HCT116 (cell line): ENCODE measurements around the gene FAM181A. TPM values are rescaled to one million over a fixed set of nuclear protein-coding genes. Genes with fewer than 3 reads are reported as not detected.

ENCODE experiments used
- ATAC-seq: fragments of 200-7000 bp; cut with Tn5 transposase; 2 replicates; pipeline ENCODE4 v1.9.1; 2020; ENCODE audit warnings: mild to moderate bottlenecking, moderate library complexity
- BruUV-seq: library from RNA; stranded (reverse); fragments of 400-500 nt; replicated peaks from 2 replicates; lab custom pipeline; 2021; lab: Mats Ljungman, UMichigan
- CTCF ChIA-PET: fragments of 300-600 bp; sonication (Branson Sonifier 250); formaldehyde crosslinking; loops from one replicate; lab custom pipeline; 2021; ENCODE audit warnings: antibody characterized with exemption; lab: Charles Lee
- POLR2A ChIA-PET: fragments of 300-600, 350-600 bp; sonication (Branson Sonifier 250); formaldehyde crosslinking; loops from one replicate; lab custom pipeline; 2021; ENCODE audit warnings: antibody characterized with exemption; lab: Charles Lee
- RAD21 ChIA-PET, 2 experiments: fragments of 300-600 bp; sonication (Branson Sonifier 250); formaldehyde crosslinking; loops; one replicate each; lab custom pipeline; 2023; ENCODE audit warnings: low total read pairs in 2 of 2; ENCODE audit not compliant: uncharacterized antibody in 2 of 2, unreplicated experiment in 2 of 2, low non-redundant PET in 1 of 2; lab: Charles Lee
- DNase-seq: peaks from one replicate; pipeline ENCODE4 v3.0.0-alpha.2; 2010; ENCODE audit warnings: low read depth, low spot score
- H2AFZ ChIP-seq: fragments of 200-600 bp; shearing (Covaris generic), sonication (generic); 2 replicates; pipeline ENCODE4 v1.6.1; 2017; ENCODE audit warnings: low read depth, mixed run types, mixed read lengths, antibody characterized with exemption, low read length; ENCODE audit not compliant: poor library complexity, severe bottlenecking
- H3K27ac ChIP-seq: 2 replicates; pipeline ENCODE4 v1.5.1; 2012; ENCODE audit warnings: low read depth, low read length
- H3K27me3 ChIP-seq: fragments of 200-600 bp; sonication (generic); 2 replicates; pipeline ENCODE4 v1.6.1; 2016; ENCODE audit warnings: mixed run types, low read length, mixed read lengths; ENCODE audit not compliant: insufficient read depth
- H3K36me3 ChIP-seq, 2 experiments: fragments of 200-500 bp in 1 of 2; fragments of 200-600 bp in 1 of 2; sonication (Bioruptor generic) in 1 of 2; sonication (generic) in 1 of 2; 2 replicates each; pipeline versions ENCODE4 v1.5.1 to v1.6.1; 2014 to 2016; ENCODE audit warnings: low read length in 2 of 2, inconsistent platforms in 1 of 2, mixed read lengths in 1 of 2, mixed run types in 1 of 2; ENCODE audit not compliant: insufficient read depth in 2 of 2, control insufficient read depth in 1 of 2
- H3K4me1 ChIP-seq, 2 experiments: fragments of 200-600 bp in 1 of 2; sonication (generic) in 1 of 2; 2 replicates each; pipeline versions ENCODE4 v1.5.1 to v1.6.1; 2012 to 2017; ENCODE audit warnings: low read length in 2 of 2, inconsistent platforms in 1 of 2, mild to moderate bottlenecking in 1 of 2, mixed read lengths in 1 of 2, mixed run types in 1 of 2, moderate library complexity in 1 of 2; ENCODE audit not compliant: insufficient read depth in 2 of 2, control insufficient read depth in 1 of 2
- H3K4me2 ChIP-seq: fragments of 200-600 bp; sonication (generic); 2 replicates; pipeline ENCODE4 v1.6.1; 2017; ENCODE audit warnings: mixed run types, low read length, mixed read lengths
- H3K4me3 ChIP-seq, 2 experiments: fragments of 200-600 bp in 1 of 2; sonication (generic) in 1 of 2; replicated peaks in 1 of 2; 2 replicates each; pipeline ENCODE4 v1.5.1; 2011 to 2016; ENCODE audit warnings: low read length in 2 of 2, control low read depth in 1 of 2, low read depth in 1 of 2, mild to moderate bottlenecking in 1 of 2, mixed read lengths in 1 of 2, mixed run types in 1 of 2
- H3K79me2 ChIP-seq: fragments of 200-600 bp; sonication (generic); 2 replicates; pipeline ENCODE4 v1.6.1; 2017; ENCODE audit warnings: mild to moderate bottlenecking, mixed run types, low read length, moderate library complexity, mixed read lengths; ENCODE audit not compliant: insufficient read depth
- H3K9ac ChIP-seq: fragments of 200-600 bp; sonication (generic); 2 replicates; pipeline ENCODE4 v1.6.1; 2016; ENCODE audit warnings: low read length, mixed read lengths
- H3K9me2 ChIP-seq: fragments of 200-600 bp; sonication (generic), shearing (Covaris generic); 2 replicates; pipeline ENCODE4 v1.6.1; 2017; ENCODE audit warnings: mixed run types, mild to moderate bottlenecking, moderate library complexity; ENCODE audit not compliant: insufficient read depth
- H3K9me3 ChIP-seq, 2 experiments: fragments of 200-500 bp in 1 of 2; fragments of 200-600 bp in 1 of 2; sonication (Bioruptor generic) in 1 of 2; sonication (generic) in 1 of 2; 2 replicates each; pipeline ENCODE4 v1.6.1; 2014 to 2017; ENCODE audit warnings: low read length in 2 of 2, mixed read lengths in 2 of 2, inconsistent platforms in 1 of 2, low read depth in 1 of 2, mild to moderate bottlenecking in 1 of 2, mixed run types in 1 of 2, moderate library complexity in 1 of 2; ENCODE audit not compliant: control insufficient read depth in 1 of 2, insufficient read depth in 1 of 2
- H4K20me1 ChIP-seq: fragments of 200-600 bp; sonication (generic), shearing (Covaris generic); 2 replicates; pipeline ENCODE4 v1.6.1; 2017; ENCODE audit warnings: mixed run types, mild to moderate bottlenecking, moderate library complexity; ENCODE audit not compliant: insufficient read depth
- ATF3 ChIP-seq: IDR thresholded peaks from 2 replicates; pipeline ENCODE4 v1.6.1; 2012
- CBX3 ChIP-seq: IDR thresholded peaks from 2 replicates; pipeline ENCODE4 v1.6.1; 2012; ENCODE audit warnings: low read depth
- EZH2phosphoT487 ChIP-seq: fragments of 200-600 bp; IDR thresholded peaks from 2 replicates; pipeline ENCODE4 v1.6.1; 2018; ENCODE audit warnings: antibody characterized with exemption, borderline replicate concordance
- JUND ChIP-seq: IDR thresholded peaks from 2 replicates; pipeline ENCODE4 v1.6.1; 2012
- MAX ChIP-seq: IDR thresholded peaks from 2 replicates; pipeline ENCODE4 v1.6.1; 2012
- POLR2A ChIP-seq: IDR thresholded peaks from 2 replicates; pipeline ENCODE4 v1.7.0; 2011; ENCODE audit warnings: borderline replicate concordance; ENCODE audit not compliant: insufficient read depth, insufficient read length; ENCODE audit errors: extremely low read depth
- SIN3A ChIP-seq: IDR thresholded peaks from 2 replicates; pipeline ENCODE4 v1.6.1; 2012; ENCODE audit warnings: low read depth
- SRF ChIP-seq: IDR thresholded peaks from 2 replicates; pipeline ENCODE4 v1.6.1; 2012; ENCODE audit warnings: low read depth
- YY1 ChIP-seq: IDR thresholded peaks from 2 replicates; pipeline ENCODE4 v1.6.1; 2011; ENCODE audit warnings: low read length, low read depth, moderate library complexity, mild to moderate bottlenecking; ENCODE audit not compliant: insufficient replicate concordance; ENCODE audit errors: extremely low read depth
- ZFX ChIP-seq: fragments of 450-650 bp; IDR thresholded peaks from 2 replicates; pipeline ENCODE4 v1.6.1; 2017
- ZNF274 ChIP-seq: fragments of 200-500 bp; sonication (Bioruptor generic); IDR thresholded peaks from 2 replicates; pipeline ENCODE4 v1.6.1; 2014; ENCODE audit warnings: mild to moderate bottlenecking, low read depth, low read length, inconsistent platforms
- intact Hi-C: fragments of 100-400 bp; cut with micrococcal nuclease; formaldehyde crosslinking; loops from 2 replicates; pipeline ENCODE4 v1.10.0; 2022
- total RNA-seq: library from RNA; stranded (reverse); gene quantifications from one replicate; pipeline ENCODE4 v1.2.1, GENCODE V29; 2021; ENCODE audit not compliant: unreplicated experiment
- TF ChIP-seq, protein P1 (sequence below): IDR thresholded peaks from 2 replicates; pipeline ENCODE4 v1.6.1; 2011; ENCODE audit warnings: mild to moderate bottlenecking, low read length, moderate library complexity; ENCODE audit not compliant: insufficient replicate concordance; ENCODE audit errors: extremely low read depth
- TF ChIP-seq, protein P2 (sequence below), 3 experiments: fragments of 200-600 bp in 1 of 3; sonication (generic) in 1 of 3; IDR thresholded peaks in 2 of 3; conservative IDR thresholded peaks in 1 of 3; 2 replicates each; pipeline ENCODE4 v1.5.1; 2012 to 2017; ENCODE audit warnings: low read depth in 2 of 3, low read length in 2 of 3, antibody characterized with exemption in 1 of 3, borderline replicate concordance in 1 of 3, control low read depth in 1 of 3, mild to moderate bottlenecking in 1 of 3, mixed read lengths in 1 of 3, mixed run types in 1 of 3, moderate library complexity in 1 of 3; ENCODE audit not compliant: insufficient read depth in 1 of 3

The FAM181A gene
- total RNA-seq, 1 experiment from 2014 or later, result not detected

DNA sequence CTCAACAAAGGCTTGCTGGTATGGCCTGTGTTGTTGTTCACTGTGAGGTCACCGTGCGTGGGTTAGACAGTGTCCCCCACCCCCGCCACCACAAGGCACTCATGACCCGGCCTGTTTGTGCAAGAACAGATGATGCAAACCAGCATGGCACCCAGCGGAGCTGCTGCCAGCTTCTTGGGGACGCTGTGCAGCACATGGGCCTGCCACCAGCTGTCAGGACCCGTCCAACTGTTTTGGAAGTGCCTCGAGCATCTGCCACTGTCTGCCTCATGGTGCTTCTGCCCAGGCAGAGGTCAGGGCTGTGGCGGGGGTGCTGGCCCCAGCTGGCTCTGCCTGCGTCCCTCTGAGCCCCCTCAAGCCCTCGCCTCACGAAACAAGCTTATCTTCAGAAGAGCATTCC is 47.7 kb downstream of the FAM181A start:
- DNase-seq, result no peak
- TF ChIP-seq SRF (no peak), CBX3 (no peak), ATF3 (no peak), JUND (no peak), YY1 (no peak), EZH2phosphoT487 (no peak)
- Histone ChIP-seq H3K36me3 (no peaks in the 10 kb centered on the region), H3K4me3 (no peak overlapping the region), H3K9me2 (no peaks in the 10 kb centered on the region), H3K4me2 (no peak overlapping the region), H3K27me3 (no peaks in the 10 kb centered on the region), H3K27ac (no peak overlapping the region), H4K20me1 (no peaks in the 10 kb centered on the region), H3K79me2 (no peaks in the 10 kb centered on the region), H2AFZ (no peak overlapping the region), H3K9ac (no peak overlapping the region), H3K4me1 (peaks cover 0 to 7% of the 10 kb centered on the region in 2 experiments; a peak in 2 of 4 replicates), H3K9me3 (no peaks in the 10 kb centered on the region)
- ChIA-PET CTCF (interaction anchor here (1.0 to 1.9 kb wide), 2 partner anchors 35 to 39 kb away, joined by 3 to 7 read pairs; no protein-coding TSS in a partner anchor), RAD21 (no interaction called here), POLR2A (interaction anchor here (1.4 kb wide), 1 partner anchor 9 kb away, joined by 3 read pairs; no protein-coding TSS in a partner anchor)
- no peak for ATAC-seq
- BruUV-seq, result no TSS peak
- intact Hi-C loops, result no loop called here

DNA sequence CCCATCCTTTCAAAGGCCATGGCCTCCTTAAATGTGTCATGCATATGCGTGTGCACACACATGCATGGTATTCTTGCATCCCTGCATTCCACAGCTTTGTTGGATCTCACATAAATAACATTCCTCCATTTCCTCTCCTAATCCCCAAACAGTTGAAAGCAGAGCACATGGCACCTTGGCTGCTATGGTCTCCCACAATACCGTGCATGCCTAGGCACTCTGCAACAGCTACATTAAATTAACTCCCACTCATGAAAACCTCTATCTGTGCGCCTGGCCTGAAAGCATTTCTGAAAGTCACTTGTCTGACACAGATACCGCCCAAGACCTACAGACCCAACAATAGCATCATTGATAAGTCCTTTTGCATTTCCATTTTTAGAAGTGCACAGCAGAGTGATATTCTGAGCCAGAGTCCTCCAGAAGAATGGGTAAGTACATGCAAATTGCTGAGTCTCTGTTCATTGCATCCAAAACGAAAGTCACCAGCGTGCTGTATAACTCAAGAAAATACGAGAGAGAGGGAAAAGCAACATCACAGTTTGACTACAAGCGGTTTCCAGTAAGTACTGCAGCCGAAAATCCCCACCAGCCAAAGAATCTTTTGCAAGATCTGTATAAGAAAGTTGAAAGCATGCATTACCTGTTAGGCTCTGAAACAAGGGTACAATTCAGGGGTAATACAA is 48.8 kb downstream of the FAM181A start:
- Histone ChIP-seq H3K9me3 (no peaks in the 10 kb centered on the region), H3K36me3 (no peaks in the 10 kb centered on the region), H3K4me1 (no peaks in the 10 kb centered on the region), H3K9ac (no peak overlapping the region), H3K4me3 (no peak overlapping the region), H3K9me2 (no peaks in the 10 kb centered on the region), H3K79me2 (no peaks in the 10 kb centered on the region), H3K4me2 (no peak overlapping the region), H3K27me3 (no peaks in the 10 kb centered on the region), H4K20me1 (no peaks in the 10 kb centered on the region), H2AFZ (no peak overlapping the region), H3K27ac (no peak overlapping the region)
- DNase-seq (no peak), ATAC-seq (no peak)
- TF ChIP-seq, protein P1, sequence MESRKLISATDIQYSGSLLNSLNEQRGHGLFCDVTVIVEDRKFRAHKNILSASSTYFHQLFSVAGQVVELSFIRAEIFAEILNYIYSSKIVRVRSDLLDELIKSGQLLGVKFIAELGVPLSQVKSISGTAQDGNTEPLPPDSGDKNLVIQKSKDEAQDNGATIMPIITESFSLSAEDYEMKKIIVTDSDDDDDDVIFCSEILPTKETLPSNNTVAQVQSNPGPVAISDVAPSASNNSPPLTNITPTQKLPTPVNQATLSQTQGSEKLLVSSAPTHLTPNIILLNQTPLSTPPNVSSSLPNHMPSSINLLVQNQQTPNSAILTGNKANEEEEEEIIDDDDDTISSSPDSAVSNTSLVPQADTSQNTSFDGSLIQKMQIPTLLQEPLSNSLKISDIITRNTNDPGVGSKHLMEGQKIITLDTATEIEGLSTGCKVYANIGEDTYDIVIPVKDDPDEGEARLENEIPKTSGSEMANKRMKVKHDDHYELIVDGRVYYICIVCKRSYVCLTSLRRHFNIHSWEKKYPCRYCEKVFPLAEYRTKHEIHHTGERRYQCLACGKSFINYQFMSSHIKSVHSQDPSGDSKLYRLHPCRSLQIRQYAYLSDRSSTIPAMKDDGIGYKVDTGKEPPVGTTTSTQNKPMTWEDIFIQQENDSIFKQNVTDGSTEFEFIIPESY, result no peak
- TF ChIP-seq YY1 (no peak), ZFX (no peak), CBX3 (no peak), EZH2phosphoT487 (no peak), SIN3A (no peak), POLR2A (no peak), ZNF274 (no peak), MAX (no peak), ATF3 (no peak), JUND (no peak)
- TF ChIP-seq, protein P2, sequence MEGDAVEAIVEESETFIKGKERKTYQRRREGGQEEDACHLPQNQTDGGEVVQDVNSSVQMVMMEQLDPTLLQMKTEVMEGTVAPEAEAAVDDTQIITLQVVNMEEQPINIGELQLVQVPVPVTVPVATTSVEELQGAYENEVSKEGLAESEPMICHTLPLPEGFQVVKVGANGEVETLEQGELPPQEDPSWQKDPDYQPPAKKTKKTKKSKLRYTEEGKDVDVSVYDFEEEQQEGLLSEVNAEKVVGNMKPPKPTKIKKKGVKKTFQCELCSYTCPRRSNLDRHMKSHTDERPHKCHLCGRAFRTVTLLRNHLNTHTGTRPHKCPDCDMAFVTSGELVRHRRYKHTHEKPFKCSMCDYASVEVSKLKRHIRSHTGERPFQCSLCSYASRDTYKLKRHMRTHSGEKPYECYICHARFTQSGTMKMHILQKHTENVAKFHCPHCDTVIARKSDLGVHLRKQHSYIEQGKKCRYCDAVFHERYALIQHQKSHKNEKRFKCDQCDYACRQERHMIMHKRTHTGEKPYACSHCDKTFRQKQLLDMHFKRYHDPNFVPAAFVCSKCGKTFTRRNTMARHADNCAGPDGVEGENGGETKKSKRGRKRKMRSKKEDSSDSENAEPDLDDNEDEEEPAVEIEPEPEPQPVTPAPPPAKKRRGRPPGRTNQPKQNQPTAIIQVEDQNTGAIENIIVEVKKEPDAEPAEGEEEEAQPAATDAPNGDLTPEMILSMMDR (IDR thresholded peaks at IDR 0.05 in 2 of 3, conservative IDR thresholded peaks at IDR 0.05 in 1 of 3; ENCODE audit: borderline replicate concordance in 1 of 3, insufficient read depth in 1 of 3, low read depth in 2 of 3, low read length in 2 of 3), result no peak
- CTCF ChIA-PET, result no interaction called here
- intact Hi-C loops, result no loop called here
- BruUV-seq, result no TSS peak
- RAD21 ChIA-PET, result no interaction called here
- POLR2A ChIA-PET, result no interaction called here
